Spinal cord (tissue), 10 donors: Measurements from ENCODE around the gene SEC61A1. TPM values are rescaled to one million over a fixed set of nuclear protein-coding genes. Genes with fewer than 3 reads are reported as not detected.

Experiments
- DNase-seq, 6 donors: peaks; one replicate each; pipeline versions ENCODE4 v3.0.0 to v3.0.0-alpha.2; 2013 to 2015; ENCODE audit warnings: low spot score in 6 of 6, low read depth in 4 of 6
- H3K27ac ChIP-seq: one replicate; pipeline ENCODE4 v1.5.1; 2013; ENCODE audit warnings: low read depth, low read length, control low read depth
- H3K27me3 ChIP-seq: one replicate; pipeline ENCODE4 v1.6.1; 2013; ENCODE audit warnings: low read length; ENCODE audit not compliant: control insufficient read depth, insufficient read depth
- H3K36me3 ChIP-seq: one replicate; pipeline ENCODE4 v1.6.1; 2013; ENCODE audit warnings: low read length; ENCODE audit not compliant: control insufficient read depth, insufficient read depth
- H3K4me1 ChIP-seq: one replicate; pipeline ENCODE4 v1.6.1; 2013; ENCODE audit warnings: low read length; ENCODE audit not compliant: control insufficient read depth, insufficient read depth
- H3K4me3 ChIP-seq: one replicate; pipeline ENCODE4 v1.5.1; 2013; ENCODE audit warnings: low read depth, low read length, control low read depth
- H3K9me3 ChIP-seq: one replicate; pipeline ENCODE4 v1.6.1; 2013; ENCODE audit warnings: low read length; ENCODE audit not compliant: control insufficient read depth, insufficient read depth
- WGBS: methylation state at CpG from one replicate; pipeline ENCODE4 v1.1.5; 2013; ENCODE audit warnings: missing lambda C conversion rate; ENCODE audit not compliant: insufficient coverage; 5-methylcytosine and 5-hydroxymethylcytosine counted together
- polyA plus RNA-seq, 2 donors: library from polyadenylated mRNA; unstranded; fragments of 120-200 nt; gene quantifications; one replicate each; pipeline ENCODE4 v1.2.1, GENCODE V29; 2013; ENCODE audit not compliant: insufficient read length in 2 of 2
- total RNA-seq, 2 donors: library from RNA; depleted of rRNA in 1 of 2; stranded (reverse); fragments of 120-200 nt in 1 of 2; fragments of >200 nt in 1 of 2; gene quantifications; one replicate each; pipeline versions ENCODE4 v1.2.3 to v1.2.4, GENCODE V29; 2013 to 2014
- donor health status: healthy.

SEC61A1 gene
- total and polyA plus RNA-seq, 4 donors: 119 to 177 (median 150) TPM

DNA sequence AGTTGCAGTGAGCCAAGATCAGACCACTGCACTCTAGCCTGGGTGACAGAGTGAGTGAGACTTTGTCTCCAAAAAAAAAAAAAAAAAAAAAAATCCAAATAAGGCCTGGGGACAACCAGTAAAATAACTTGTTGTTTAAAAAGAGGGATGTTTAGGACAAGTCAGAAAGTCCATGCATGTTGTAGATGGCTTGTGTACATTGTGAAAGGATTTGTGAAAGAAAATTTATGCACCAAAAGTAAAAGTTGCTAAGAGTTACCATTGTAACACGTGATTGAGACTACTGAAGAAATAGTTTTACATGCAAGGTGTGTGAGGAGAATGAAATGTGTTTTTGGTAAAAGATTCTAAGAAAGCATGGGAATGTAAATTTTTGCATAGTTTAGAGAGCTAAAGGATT lies 35.7 kb upstream of the SEC61A1 start:
- no peak overlapping the region for H3K4me3 ChIP-seq
- no peaks in the 10 kb centered on the region for H3K9me3 ChIP-seq

DNA sequence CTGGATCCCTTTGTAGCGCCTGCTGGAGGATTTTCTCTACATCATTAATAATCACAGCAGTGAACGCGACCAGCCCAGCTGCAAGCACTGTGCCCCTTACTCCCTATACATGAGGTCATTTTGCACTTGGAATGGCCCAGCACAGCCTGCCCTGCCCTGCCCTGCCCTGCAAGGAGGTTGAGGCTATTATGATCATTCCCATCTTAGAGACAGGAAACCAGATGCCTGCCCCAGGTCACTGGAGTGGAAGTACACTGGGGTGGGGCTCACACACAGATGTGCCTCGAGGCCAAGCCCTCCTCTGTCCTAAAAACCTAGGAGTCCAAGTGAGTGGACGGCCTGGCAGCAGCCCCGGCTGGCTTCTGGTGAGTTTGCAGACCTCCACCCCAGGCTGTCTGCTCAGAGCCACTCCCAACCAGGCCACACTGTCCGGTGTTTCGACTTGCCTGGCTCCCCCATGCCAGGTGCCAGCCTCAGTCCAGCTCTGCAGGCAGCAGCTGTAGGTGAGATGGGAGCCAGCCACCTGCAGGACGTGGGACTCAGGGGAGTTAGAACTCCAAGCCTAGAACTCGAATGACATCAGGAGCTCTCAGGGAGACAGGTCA lies 30.4 kb upstream of the SEC61A1 start:
- Histone ChIP-seq H3K27me3 (no peaks in the 10 kb centered on the region), H3K4me1 (no peaks in the 10 kb centered on the region), H3K9me3 (no peaks in the 10 kb centered on the region), H3K36me3 (no peaks in the 10 kb centered on the region), H3K4me3 (no peak overlapping the region), H3K27ac (no peak overlapping the region)
- DNase-seq: no peak
- WGBS: 74% methylated on average over 10 of the region's 10 CpGs

More for the DNA sequence above, 35.7 kb upstream of the SEC61A1 start:
- no peak for DNase-seq
- no peaks in the 10 kb centered on the region for H3K27me3 ChIP-seq
- 80% methylated on average over 1 of the region's 1 CpG for WGBS
- H3K4me1 ChIP-seq: no peaks in the 10 kb centered on the region
- no peak overlapping the region for H3K27ac ChIP-seq
- no peaks in the 10 kb centered on the region for H3K36me3 ChIP-seq

DNA sequence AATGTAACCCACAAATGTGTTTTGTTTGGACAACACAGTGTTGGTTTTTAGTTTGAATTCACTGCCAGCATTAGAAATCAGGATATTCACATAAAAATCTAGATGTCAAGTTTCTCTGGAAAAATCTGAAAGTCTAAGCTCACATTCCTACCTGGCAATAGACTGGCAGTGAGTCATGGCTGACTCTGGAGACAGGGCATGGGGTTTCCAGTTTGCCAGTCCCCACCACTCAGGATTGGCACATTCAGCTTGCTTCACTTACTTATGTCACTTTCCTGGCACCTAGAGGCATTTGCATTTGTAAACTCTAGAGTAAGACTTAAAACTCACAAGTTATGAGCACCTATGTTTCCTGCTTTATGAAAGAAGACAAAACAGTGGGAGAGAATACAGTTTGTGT lies 19.1 kb upstream of the SEC61A1 start:
- Histone ChIP-seq H3K4me3 (no peak overlapping the region), H3K36me3 (no peaks in the 10 kb centered on the region), H3K4me1 (no peaks in the 10 kb centered on the region), H3K27me3 (no peaks in the 10 kb centered on the region), H3K27ac (no peak overlapping the region), H3K9me3 (no peaks in the 10 kb centered on the region)
- DNase-seq: no peak

DNA sequence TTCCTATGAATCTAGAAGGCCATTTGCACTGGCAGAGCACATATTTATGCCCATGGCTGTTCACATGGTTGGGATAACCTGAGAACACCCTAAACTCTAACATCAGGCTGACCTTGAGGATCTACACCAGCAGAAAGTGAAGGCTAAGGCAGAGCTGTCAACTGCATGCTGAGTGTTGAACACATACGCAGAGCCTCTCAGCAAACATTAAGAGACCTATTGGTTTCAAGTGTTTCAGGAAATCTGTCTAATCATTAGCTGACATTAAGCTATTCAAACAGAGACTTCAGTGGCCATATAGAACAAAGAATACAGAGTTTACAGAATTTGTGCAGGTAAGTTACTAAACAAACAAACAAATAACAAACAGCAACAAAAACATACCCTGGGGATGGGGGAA lies 16.1 kb upstream of the SEC61A1 start:
- Histone ChIP-seq H3K36me3 (no peaks in the 10 kb centered on the region), H3K27ac (no peak overlapping the region), H3K4me1 (no peaks in the 10 kb centered on the region), H3K9me3 (no peaks in the 10 kb centered on the region), H3K27me3 (no peaks in the 10 kb centered on the region), H3K4me3 (no peak overlapping the region)
- DNase-seq: no peak
- no CpG with 5 or more reads among the region's 1 CpG for WGBS

DNA sequence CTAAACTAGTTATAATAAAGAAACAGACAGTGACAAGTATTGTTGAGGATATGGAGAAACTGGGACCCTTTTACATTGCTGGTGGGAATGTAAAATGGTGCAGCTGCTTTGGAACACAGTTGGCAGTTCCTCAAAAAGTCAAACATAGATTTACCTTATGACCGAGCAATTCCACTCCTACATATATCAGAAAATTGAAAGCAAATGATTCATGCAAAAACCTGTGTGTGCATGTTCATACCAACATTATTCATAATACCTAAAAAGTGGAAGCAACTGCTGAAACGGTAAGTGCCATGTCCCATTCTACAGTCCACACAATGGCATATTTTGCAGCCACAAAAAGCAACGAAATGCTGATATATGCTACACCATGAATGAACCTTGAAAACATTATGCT lies 12.2 kb upstream of the SEC61A1 start:
- Histone ChIP-seq H3K27ac (no peak overlapping the region), H3K27me3 (no peaks in the 10 kb centered on the region), H3K4me1 (no peaks in the 10 kb centered on the region), H3K36me3 (no peaks in the 10 kb centered on the region), H3K4me3 (no peak overlapping the region), H3K9me3 (no peaks in the 10 kb centered on the region)
- no peak for DNase-seq
- no CpG with 5 or more reads among the region's 3 CpGs for WGBS

DNA sequence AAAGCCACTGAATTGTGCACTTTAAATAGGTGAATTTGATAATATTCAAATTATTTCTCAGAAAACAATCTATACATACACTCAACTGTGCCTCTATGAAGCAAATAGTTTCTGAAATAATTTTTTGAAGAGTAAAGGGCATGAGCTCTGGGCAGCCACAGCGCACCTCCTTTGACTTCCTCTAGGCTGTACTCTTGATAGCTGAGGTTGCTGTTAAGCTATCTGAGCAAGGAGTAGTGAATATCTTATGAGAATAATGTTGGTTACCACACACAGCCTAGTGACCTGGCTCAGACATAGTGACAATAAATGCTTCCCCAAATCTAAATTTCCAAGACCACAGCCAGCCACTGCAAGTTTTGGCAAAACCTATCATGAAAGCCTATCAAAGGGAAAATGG lies 11.6 kb upstream of the SEC61A1 start:
- Histone ChIP-seq H3K9me3 (no peaks in the 10 kb centered on the region), H3K27ac (no peak overlapping the region), H3K4me1 (no peaks in the 10 kb centered on the region), H3K36me3 (no peaks in the 10 kb centered on the region), H3K4me3 (no peak overlapping the region), H3K27me3 (no peaks in the 10 kb centered on the region)
- DNase-seq: no peak
- no CpG with 5 or more reads among the region's 1 CpG for WGBS

DNA sequence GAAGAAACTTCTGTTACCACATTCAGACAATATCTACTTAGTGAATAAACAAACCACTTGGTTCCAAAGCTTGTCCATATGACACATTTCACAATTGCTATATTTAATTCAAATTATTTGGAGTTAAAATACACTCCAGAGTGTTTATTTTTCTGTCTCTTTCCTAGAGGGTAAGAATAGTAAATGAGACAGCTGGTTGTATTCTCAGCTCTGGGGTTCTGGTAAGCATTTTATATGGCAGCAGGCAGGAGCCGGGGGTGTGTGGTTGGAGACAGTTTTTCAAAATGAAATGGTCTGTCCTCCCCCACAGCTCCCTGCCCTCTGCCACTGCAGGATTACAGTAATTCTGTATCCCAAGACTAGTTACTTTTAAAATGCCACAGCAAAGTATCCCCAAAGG lies 10.9 kb upstream of the SEC61A1 start:
- no CpG with 5 or more reads among the region's 1 CpG for WGBS

DNA sequence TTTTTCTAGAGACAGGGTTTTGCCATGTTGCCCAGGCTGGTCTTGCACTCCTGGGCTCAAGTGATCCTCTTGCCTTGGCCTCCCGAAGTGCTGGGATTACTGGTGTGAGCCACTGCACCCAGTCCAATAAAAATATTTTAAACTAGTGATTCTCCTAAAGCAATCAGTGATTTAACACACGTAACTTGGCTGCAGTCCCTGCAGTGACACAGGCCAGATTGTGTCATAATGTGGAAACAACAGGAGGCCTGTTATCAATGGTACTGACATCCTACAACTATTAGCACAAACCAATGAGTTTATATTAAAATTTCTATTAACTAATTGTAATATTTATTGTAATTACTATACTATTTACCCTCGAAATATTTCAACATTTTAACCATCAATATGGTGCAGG lies 1.6 kb upstream of the SEC61A1 start:
- Histone ChIP-seq H3K9me3 (no peaks in the 10 kb centered on the region), H3K36me3 (no peaks in the 10 kb centered on the region), H3K4me3 (no peak overlapping the region), H3K4me1 (peaks cover 11% of the 10 kb centered on the region), H3K27me3 (no peaks in the 10 kb centered on the region), H3K27ac (no peak overlapping the region)
- WGBS: 100% methylated on average over 1 of the region's 3 CpGs
- no peak for DNase-seq

More for the DNA sequence above, 10.9 kb upstream of the SEC61A1 start:
- H3K4me1 ChIP-seq: no peaks in the 10 kb centered on the region
- DNase-seq: peak in 1 of 6 donors; percentile 62
- H3K9me3 ChIP-seq: no peaks in the 10 kb centered on the region
- H3K27ac ChIP-seq: no peak overlapping the region
- H3K27me3 ChIP-seq: no peaks in the 10 kb centered on the region
- no peaks in the 10 kb centered on the region for H3K36me3 ChIP-seq
- H3K4me3 ChIP-seq: no peak overlapping the region

DNA sequence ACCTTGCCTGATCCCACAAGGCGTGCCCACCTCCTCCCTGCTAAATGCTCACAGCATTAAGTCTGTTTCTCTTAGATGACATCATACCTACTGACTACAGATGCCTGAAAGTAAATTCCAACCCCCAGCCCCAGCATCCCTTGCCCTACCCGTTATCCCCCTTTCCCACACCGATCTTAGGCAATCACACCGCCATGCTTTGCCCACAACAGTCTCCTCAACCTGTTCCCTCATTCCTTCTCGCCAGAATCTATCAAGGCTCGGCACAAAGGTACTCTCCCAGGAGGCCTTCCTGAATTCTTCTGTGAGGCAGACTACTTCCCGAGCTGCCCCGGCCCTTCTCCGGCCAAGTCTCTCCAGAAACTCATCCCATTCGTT lies 789 bp upstream of the SEC61A1 start:
- H3K4me3 ChIP-seq: peak overlapping the region; percentile 91
- peaks cover 11% of the 10 kb centered on the region for H3K4me1 ChIP-seq
- peak overlapping the region; percentile 76 for H3K27ac ChIP-seq
- no peaks in the 10 kb centered on the region for H3K27me3 ChIP-seq
- 10% methylated on average over 10 of the region's 10 CpGs for WGBS
- no peaks in the 10 kb centered on the region for H3K36me3 ChIP-seq
- peak in 3 of 6 donors; percentile 9 to 65 (median 24) for DNase-seq
- no peaks in the 10 kb centered on the region for H3K9me3 ChIP-seq

DNA sequence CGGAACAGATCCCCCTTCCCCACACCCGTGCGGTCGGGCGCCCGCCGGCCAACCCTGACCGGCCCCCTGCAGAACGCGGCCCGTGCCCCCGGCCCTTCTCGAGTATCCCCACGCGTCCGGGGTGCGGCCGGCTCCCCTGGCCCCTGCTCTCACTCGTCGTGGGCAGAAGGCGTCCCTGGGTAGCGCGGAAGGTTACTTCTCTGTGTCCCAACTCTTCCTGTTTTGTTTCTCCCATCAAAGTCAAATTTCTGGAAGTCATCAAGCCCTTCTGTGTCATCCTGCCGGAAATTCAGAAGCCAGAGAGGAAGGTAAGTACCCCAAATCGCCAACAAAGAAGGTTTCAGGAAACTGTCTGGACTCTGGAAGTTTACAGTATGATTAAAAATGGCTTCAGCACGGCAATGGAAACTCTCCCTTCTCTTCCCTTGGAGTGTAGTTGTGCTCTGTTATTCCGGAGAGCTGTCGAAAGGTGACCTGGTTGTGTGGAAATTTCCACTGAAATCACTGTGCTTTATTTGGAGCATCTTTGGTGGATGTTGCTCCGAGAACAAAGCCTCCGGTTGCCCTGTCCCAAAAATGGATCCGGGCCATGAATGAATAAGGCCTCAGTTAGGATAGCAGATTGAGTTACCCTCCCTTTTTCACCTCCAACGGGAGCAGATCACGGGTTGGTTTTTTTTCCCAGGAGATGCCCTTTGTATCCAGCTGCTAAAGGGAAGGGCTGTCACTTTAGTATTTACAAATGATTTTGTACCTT lies 536 bp downstream of the SEC61A1 start:
- peak in 4 of 6 donors; percentile 7 to 48 (median 26) for DNase-seq
- Histone ChIP-seq H3K36me3 (peaks cover 10% of the 10 kb centered on the region), H3K27me3 (no peaks in the 10 kb centered on the region), H3K4me3 (peak overlapping the region; percentile 84), H3K9me3 (no peaks in the 10 kb centered on the region), H3K27ac (peak overlapping the region; percentile 86), H3K4me1 (peaks cover 11% of the 10 kb centered on the region)
- WGBS: 2% methylated on average over 30 of the region's 33 CpGs
